Thyroid gland (tissue), 4 donors: ENCODE measurements around the gene NPHP4.

Experiments used
- CTCF ChIP-seq, 6 experiments: fragments of 200-600 bp in 3 of 6; fragments of 450-650 bp in 3 of 6; sonication (generic) in 3 of 6; IDR thresholded peaks; one replicate each; pipeline ENCODE4 v1.5.1; 2016 to 2019; ENCODE audit warnings: antibody characterized with exemption in 6 of 6, mild to moderate bottlenecking in 2 of 6, inconsistent platforms in 1 of 6, moderate library complexity in 1 of 6
- POLR2A ChIP-seq, 2 donors: fragments of 450-650 bp; IDR thresholded peaks; one replicate each; pipeline ENCODE4 v1.6.1; 2017; ENCODE audit warnings: antibody characterized with exemption in 2 of 2, mild to moderate bottlenecking in 2 of 2, moderate library complexity in 1 of 2

- TF ChIP-seq CTCF (IDR thresholded peaks at IDR 0.05) (no peak), POLR2A (IDR thresholded peaks at IDR 0.05) (no peak)
Measured at GRCh38 chr1:5819391-5820025, 172.7 kb downstream of the NPHP4 start.
